Stimulated activated CD8-positive, alpha-beta memory T cell treated with anti-CD3 and anti-CD28 coated beads, Interleukin-15, amount 100 ng/mL, for 1 hour (primary cell): ENCODE measurements around the gene DCTN3.
"Not testable (repeated sequence)": the region's sequence is repeated elsewhere in the genome, so short reads cannot be mapped to it uniquely, and the experiment has no call there.

Experiments
- DNase-seq: peaks from one replicate; pipeline ENCODE4 v3.0.0-alpha.2; 2020; ENCODE audit warnings: low read depth

DCTN3 gene

DNA sequence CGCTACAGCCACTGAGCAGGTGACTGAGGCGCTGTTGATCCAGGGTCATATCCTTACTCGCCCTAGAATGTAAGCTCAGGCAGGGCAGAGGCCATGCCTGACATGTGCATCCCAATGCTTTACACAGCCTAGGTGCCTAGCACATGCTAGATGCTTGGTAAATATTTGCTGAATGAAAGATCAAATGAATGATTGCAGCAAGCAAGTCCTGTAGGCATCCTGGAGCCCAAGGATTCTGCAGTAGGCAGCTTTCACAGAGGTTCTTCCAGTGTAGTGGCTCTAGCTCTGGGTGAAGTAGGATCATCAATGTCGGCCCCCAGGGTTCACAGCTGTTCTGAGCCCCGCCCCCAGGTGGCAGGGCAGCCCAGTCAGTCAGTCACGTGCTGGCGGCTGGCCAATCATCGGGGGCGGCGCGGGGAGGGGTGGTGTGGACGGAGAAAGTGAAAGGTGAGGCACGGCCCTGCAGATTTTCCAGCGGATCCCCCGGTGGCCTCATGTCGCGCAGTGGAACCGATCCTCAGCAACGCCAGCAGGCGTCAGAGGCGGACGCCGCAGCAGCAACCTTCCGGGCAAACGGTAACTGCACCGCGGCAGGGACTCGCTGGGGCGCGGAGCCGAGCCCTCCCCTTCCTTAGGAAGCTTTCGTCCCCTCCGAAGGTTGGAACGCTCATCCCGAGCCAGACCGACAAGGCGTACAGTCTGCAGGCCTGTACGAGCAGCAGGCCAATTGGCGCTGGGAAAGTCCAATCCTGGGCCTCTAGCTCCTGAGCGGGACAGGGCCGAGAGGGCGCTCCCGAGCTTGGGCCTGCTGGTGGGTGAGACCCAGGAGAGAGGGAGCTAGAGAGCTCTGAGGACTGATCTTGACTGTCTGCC, 26.2 kb upstream of the DCTN3 start, which contains the start of gene GALT:
Gene GALT (plus strand): TSS at position 465 of the 873 bp plus-strand sequence. CDS start 30 bp downstream, at position 495.
- DNase-seq, result peak; percentile 96

GRCh38 chr9:34644766-34645314, 24.5 kb upstream of the DCTN3 start:
- no peak for DNase-seq

GRCh38 chr9:34642679-34643078, 22.4 kb upstream of the DCTN3 start:
- no peak for DNase-seq

DNA sequence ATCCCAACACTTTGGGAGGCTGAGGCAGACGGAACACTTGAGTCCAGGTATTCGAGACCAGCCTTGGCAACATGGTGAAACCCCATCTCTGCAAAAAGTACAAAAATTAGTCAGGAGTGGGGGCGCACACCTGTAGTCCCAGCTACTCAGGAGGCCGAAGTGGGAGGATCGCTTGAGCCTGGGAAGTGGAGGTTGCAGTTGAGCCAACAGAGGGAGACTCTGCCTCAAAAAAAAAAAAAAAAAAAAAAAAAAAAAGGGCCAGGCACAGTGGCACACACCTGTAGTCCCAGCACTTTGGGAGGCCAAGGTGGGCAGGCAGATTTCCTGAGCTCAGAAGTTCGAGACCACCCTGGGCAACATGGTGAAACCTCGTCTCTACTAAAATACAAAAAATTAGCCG, 19.0 kb upstream of the DCTN3 start:
- not testable (repeated sequence) for DNase-seq

DNA sequence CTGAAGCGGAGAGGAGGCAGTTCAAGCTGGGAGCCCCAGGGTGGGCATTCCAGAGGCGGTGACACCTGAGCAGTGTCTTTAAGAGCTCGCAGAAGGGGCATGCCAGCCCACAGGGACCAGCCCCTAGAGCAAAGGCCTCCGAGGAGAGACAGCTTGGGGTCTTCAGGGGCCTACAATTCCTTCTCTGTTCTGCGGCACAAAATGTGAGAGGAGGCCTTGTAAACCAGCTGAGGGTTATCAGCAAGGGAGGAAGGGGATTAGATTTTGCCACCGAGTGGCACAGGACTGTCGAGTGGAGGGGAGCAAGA, 17.8 kb upstream of the DCTN3 start:
- DNase-seq, result no peak

GRCh38 chr9:34637356-34638137, 17.3 kb upstream of the DCTN3 start, which contains the start of gene SIGMAR1:
Gene SIGMAR1 (minus strand): TSS chr9:34637787. CDS start chr9:34637697, 90 bp downstream.
- DNase-seq, result peak; percentile 83

DNA sequence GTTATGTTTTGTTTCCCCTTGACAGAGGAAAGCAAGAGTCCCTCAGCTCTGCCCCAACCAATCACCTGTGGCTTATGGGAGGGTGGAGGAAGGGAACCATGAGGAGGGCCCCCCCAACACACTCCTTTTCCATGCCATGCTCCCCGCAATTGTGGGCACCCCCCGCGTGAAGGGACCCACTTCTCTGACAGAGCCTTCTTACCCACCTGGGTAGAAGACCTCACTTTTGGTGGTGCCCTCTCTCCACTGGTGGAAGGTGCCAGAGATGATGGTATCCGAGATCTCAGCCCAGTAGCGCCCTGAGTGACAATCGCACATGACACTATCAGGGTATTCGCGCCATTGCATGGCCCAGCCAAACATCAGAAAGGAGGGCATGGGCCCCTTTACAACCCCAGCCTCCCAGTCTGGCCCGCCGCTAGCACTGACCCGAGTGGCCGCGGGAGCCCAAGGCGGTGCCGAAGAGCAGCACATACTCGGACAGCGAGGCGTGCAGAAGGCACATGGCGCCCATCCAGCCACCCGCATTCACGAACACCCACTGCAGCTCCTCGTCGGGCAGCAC, 16.6 kb upstream of the DCTN3 start:
- DNase-seq, result no peak

- no peak for DNase-seq
Measured at GRCh38 chr9:34635556-34635955, 15.3 kb upstream of the DCTN3 start.

DNA sequence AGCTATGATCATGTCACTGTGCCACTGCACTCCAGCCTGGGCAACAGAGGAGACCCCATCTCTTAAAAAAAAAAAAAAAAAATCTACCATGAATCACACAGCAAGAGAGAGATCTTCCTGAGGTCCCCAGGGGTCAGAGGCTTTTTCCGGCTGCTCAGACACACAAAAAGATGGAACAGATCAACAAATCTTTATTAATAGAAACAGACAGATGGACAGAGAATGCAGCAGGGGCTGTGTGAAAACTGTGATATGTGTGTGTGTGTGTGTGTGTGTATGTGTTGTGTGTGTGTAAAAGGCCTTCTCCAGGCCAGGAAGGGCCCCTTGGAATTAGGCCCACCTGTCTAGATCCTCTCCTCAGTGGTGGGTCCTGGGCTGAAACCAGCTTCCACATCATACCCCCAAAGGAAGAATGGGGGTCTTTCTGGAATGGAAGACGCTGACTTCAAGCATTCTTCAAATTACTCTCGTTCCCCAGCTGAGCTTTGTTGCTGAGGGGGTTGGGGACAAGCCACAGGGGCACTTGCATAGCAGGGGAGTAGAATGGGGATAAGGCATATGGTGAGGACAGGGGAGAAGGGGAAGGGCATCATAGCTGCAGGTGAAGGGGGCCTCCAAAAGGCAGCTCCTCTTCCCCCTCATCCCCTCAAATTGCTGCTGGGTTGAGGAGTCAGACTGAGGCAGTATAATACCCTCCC, 14.4 kb upstream of the DCTN3 start:
- no peak for DNase-seq

DNA sequence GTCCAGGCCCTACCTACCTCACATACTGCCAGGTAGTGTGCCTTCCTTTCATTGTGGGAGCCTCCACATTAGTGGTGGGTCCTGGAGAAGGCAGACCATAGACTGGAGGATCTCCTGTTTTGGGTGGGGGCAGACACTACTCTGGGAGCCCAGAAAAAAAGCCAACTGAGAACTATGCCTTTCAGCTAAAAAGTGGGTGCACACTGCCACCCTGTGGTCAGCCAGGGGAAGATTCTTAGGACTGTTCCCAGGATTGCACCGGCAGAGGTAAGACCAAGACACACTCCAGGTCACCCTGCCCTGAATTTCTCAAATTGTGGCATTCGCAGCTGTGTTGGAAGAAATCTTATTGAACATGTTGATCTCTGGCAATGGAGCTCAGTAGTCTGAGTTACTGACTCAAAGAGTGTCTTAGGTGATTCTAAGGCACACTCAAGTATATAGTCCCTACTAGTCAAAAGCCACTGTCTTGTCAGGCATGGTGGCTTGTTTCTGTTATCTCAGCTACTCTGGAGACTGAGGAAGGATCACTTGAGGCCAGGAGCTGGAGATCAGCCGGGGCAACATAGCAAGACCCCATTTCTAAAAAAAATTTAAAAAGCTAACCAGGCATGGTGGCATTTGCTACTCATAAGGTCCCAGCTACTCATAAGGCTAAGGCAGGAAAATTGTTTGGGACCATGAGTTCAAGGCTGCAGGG, 13.7 kb upstream of the DCTN3 start:
- peak; percentile 57 for DNase-seq

DNA sequence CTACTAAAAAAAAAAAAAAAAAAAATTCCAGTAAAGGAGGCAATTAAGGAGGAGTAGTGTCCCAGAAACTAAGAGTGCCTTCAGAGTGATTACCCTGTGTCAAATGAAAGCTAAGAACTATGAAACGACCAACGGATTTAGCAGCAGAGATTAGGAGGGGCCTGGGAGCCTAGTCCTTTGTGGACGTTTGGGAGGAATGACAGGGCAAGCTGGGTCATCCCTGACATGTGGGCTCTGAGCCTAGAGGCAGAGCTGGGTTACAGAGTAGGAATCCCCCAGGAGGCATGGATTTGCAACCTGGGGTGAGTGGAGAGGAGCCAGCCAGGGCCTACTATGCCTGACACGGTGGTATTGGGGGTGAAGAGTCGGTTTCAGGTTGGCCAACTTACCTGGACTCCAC, 12.9 kb upstream of the DCTN3 start:
- DNase-seq, result no peak

DNA sequence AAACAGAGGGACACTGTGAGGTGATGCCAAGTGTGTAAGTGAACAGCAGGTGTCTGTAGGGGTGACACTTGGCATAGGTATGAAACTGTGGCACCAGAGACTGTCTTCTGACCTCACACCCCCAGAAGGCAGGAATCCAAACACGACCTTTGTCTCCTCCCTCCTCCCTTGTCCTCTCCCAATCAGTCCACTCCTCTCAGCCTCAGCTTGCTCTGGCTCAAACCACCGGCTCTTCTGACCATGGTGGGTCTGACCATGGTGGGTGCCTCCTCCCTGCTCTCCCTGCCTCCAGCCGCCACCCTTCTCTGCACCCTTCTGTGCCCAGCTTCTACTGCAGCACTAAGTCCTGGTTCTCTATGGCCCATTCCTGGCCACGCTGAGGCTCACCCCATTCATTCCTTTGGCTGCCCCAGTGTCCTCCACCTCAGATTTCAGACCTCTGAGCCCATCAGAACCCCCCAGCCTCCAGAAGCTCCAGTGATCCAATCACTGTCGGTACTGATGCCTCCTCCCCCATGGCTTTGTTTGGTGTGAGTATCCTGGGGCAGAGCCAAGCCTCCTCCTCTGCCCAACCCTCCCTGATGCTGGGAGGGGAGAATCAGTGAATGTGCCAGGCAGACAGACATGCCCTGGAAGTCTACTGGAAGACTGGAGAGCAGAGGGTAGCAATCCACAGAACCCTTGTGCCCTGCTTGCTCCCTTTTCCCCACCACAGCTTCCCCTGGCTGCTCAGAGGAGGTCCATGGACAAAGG, 10.3 kb upstream of the DCTN3 start:
- no peak for DNase-seq

DNA sequence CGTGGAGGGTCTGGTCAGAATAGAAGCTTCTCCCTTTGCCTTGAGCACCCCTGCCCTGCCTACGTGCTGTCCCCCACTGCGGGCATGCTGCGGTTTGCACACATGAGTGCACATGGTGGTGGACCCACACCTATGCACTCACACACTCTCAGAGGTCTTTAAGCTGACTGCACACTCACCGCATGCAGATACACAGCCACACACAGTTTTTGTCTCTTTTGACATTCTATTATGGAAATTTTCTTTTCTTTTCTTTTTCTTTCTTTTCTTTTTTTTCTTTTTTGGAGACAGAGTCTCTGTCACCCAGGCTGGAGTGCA, 9.2 kb upstream of the DCTN3 start:
- no peak for DNase-seq

DNA sequence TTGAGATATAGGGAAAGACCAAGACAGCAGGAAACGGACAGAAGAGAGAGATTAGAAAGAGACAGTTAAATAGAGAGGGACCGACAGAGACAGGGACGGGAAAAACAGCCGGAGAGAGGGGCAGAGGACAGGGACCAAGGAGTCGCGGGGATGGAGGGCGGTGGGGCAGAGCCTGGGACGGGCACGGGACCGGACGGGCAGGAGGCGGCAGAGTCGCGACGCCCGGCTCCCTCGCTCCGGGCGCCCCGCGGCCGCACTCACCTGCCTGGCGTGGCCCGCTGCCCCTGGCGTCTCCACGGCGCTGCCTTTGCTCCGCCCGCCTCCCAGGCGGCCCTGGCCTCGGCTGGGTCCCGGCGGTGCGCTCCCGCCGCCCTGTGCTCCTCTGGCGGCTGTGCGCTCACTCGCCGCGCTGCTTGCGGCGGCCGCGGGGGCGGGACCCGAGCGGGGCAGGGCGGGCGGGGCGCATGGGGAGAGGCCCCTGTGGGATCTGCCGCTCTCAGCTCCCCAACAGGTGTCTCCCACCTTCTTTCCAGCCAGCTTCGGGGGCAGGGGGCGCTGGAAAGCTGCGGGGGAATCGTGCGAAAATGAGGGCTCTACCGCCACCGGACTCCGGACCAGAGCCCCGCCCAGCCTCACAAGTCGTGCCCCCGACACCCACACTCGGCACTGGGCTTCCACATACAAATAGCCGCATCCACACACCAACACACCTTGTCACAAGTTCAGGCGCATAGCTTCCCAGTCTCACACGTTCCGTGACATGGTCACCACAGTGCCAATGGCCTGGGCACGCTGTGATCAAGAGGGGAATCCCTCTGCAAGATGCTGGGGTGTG, 8.6 kb upstream of the DCTN3 start, which contains the start of gene ARID3C:
Gene ARID3C (minus strand): TSS at position 411 of the 835 bp plus-strand sequence. CDS start 1,052 bp downstream, outside the sequence.
- DNase-seq, result no peak

GRCh38 chr9:34627716-34628655, 7.7 kb upstream of the DCTN3 start:
- DNase-seq, result no peak

DNA sequence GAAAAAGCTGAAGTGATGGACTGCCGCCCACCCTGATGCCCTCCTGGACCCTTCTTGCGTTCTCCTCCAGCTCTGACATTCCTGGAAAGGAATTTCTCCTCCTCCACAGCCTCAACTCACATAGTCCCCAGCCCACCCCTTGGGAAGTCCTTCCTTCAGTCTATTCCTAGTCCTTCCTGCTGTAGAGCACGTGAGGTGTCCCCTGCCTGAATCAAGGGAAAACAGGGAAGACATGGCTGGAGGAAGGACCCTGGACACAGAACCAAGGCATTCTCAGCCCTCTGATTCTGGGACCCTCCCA, 4.8 kb upstream of the DCTN3 start:
- no peak for DNase-seq

DNA sequence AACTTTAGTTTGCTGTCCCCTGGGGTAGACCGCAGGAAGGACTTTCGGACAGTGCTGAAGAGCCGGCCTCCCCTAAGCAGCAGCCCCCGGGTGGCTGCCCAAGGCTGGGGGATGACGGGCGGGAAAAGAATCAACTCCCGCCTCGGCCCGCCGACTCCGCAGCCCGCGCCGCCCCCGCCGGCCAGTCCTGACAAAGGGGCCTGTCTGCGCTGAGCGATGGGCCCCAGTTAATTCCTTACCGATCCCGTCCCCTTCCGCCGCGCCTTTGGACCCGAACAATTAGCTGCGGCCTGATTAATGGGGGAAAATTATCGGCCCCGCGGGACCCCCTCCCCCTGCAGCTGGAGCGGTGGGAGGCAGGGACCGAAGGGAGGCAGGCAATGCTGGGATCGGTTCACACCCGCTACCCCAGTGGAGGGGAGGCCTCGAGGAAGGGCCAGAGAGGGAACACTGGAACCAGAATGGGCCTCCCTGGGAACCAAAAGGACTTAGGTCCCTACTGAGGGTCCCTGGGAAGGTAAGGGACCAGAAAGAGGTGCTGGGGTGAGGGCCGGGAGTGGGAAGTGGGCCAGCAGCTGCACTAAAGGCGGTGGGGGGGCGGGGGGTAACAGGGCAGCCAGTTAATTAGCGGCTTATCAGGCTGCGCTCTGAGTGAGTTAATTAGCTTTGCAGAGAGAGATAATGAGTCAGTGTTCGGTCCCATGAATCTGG, 4.3 kb upstream of the DCTN3 start:
- no peak for DNase-seq
